GM18505 (cell line): ENCODE measurements around the gene BAZ1B.

Source experiments
- ATAC-seq: cut with Tn5 transposase; IDR thresholded peaks from one replicate; pipeline ENCODE4 v1.9.1; 2021; ENCODE audit not compliant: unreplicated experiment
- POLR2A ChIP-seq: IDR thresholded peaks from 4 replicates; pipeline ENCODE4 v1.6.1; 2011; ENCODE audit warnings: borderline replicate concordance; ENCODE audit not compliant: insufficient read depth, insufficient read length; ENCODE audit errors: extremely low read depth

BAZ1B gene

DNA sequence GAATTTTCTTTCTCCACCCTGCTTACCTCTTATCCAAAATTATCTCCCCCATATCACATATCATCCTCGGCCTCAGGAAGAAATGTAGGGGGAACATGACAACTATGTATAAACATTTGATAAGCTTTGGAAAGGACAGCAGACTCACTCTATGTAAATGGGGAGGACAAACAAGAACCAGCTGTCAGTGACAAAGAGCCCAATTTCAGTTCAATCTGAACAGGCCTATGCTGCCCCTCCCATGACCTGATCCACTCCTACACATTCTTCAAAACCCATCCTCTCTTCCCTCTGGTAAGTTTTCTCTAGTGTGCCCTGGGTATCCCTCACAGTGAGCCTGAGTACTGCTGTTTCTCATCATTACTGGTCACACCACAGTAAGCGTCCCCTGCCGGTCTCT is 67.7 kb downstream of the BAZ1B start:
- no peak for ATAC-seq
- TF ChIP-seq POLR2A: no peak

GRCh38 chr7:73452999-73453635 is 69.0 kb downstream of the BAZ1B start:
- no peak for ATAC-seq
- no peak for TF ChIP-seq POLR2A

DNA sequence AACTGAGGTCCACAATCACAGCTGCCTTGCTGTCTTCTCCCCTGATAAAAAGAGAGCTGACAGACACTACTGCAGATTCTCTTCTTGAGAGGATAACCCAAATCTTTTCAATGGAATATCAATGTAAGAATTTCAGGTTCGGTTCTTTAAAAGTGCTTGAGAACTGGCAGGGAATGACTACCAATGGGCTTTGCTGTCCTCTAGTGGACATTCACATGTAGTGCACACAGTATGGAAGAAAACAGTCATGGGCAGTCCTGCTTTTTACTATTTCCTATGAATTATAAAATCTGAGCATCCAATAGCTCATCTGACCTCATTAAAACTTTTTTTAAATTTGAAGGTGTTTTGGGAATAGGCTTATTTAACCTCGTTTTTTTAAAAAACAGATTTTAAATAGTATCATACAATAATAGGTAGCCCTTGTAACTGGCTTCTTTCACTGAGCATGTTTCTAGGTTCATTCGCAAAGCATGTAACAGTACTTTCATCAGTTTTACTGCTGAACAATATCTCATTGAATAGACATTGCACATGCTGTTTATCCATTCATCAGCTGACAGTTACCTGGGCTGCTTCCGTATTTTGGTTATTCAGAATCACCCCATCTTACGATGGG is 70.2 kb downstream of the BAZ1B start:
- TF ChIP-seq POLR2A: no peak
- no peak for ATAC-seq

GRCh38 chr7:73449422-73449821 is 72.7 kb downstream of the BAZ1B start:
- ATAC-seq: no peak

GRCh38 chr7:73448609-73449008 is 73.5 kb downstream of the BAZ1B start:
- ATAC-seq: no peak
- TF ChIP-seq POLR2A: no peak

More at GRCh38 chr7:73449422-73449821, 72.7 kb downstream of the BAZ1B start:
- no peak for TF ChIP-seq POLR2A

DNA sequence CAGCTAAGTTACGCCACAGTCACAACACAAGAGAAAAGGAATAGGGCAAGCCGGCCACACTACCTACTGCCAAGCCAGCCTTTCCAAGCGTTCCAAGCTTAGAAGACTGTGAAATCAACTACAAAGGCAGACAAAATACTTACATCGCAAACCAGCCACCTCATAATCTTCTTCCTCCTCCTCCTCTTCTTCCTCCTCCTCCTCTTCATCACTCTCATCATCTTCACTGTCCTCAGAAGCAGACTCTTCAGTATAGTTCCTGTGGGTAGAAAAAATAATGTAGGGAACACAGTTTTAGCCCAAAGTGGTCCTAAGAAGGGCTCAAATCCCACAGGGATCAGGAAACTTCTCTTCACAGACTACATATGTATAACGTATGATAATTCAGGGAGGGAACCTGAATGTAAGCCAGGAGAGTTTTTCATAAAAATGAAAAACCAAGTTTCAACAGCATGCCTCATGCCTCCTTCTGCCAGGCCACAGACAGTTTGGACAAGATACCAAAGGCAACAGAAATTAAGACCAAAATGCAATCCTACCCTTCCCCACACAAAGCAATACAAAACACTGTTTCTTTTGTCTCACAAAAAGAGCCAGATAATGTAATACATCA is 74.9 kb downstream of the BAZ1B start:
- ATAC-seq: no peak

GRCh38 chr7:73446682-73447081 is 75.4 kb downstream of the BAZ1B start:
- no peak for ATAC-seq
- TF ChIP-seq POLR2A: no peak

More for the DNA sequence above, 74.9 kb downstream of the BAZ1B start:
- TF ChIP-seq POLR2A: no peak

- ATAC-seq: no peak
- TF ChIP-seq POLR2A: no peak
Measured at GRCh38 chr7:73443548-73444255, 78.4 kb downstream of the BAZ1B start.

GRCh38 chr7:73442903-73443500 is 79.1 kb downstream of the BAZ1B start:
- ATAC-seq: no peak
- TF ChIP-seq POLR2A: no peak

DNA sequence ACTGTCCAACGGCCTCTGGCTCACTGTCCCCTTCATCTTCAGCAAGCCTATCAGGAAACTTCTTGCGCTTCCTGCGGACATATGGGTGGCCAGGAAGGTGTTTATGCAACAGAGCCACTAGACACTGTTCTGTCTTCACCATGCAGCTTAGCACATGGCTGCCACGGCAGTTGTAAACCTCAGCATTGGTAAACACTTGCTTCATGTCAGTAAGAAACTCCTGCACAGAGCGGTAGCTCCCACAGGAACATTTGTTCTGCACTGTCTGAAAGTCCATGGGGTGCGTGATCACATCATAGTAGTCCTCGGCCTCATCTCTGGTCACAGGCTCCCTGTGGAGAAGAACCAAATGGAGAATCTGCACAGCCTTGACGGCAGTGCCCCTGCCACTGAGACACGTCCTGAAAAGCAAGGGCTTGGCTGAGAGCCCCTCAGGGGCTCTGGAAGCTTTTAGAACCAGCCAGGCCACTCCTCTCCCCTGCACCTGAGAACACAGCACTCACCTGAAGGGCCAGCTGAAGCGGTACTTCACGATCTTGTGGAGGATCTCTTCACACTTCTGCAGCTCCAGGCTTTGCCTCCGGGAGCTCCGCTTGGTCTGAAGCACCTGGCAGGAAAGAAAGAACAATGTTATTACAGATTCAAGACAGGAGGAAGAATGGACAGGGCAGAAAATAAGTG is 79.7 kb downstream of the BAZ1B start:
- TF ChIP-seq POLR2A: no peak
- ATAC-seq: no peak

- TF ChIP-seq POLR2A: peak; percentile 28
- no peak for ATAC-seq
Measured at GRCh38 chr7:73439410-73439704, 82.7 kb downstream of the BAZ1B start.

DNA sequence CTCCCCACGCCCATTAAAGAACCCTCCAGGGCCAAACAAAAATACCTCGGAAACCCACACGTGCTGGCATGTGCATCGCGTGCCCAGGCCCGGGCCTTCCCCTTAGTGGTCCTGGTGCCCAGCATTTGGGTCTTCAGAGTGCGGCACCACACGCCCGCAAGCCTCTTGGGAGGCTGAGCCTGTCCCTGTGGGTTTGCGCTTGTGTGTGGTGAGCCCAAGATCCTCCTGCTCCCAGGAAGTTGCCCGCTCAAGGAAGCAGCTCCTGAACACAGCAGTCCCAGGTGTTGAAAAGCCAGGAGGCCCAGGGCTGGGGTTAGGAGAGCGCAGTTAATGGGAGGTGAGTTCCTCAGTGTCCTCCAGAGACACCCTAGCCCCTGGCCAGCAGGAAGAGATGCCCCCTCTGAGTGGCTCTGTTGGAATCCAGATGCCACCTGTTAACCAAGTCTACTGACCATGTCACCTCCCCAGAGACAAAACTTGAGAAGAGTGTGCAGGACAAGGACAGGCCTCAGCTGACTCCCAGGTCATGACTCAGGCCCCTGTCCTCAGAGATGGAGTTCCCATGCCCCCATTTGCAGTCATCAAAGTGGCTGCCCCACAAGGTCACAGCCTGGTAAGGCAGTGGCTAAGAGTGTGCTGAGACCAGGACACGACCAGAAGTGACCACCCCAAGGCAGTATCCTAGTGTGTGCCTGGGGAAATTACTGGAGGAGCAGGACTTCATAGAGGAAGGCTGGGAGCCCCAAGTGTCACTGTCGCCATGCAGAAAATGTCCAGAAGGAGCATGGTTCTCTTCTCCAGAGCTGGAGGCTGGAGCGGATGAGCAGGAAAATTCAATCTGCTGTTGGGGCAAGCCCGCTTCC is 83.3 kb downstream of the BAZ1B start:
- ATAC-seq: no peak
- no peak for TF ChIP-seq POLR2A

DNA sequence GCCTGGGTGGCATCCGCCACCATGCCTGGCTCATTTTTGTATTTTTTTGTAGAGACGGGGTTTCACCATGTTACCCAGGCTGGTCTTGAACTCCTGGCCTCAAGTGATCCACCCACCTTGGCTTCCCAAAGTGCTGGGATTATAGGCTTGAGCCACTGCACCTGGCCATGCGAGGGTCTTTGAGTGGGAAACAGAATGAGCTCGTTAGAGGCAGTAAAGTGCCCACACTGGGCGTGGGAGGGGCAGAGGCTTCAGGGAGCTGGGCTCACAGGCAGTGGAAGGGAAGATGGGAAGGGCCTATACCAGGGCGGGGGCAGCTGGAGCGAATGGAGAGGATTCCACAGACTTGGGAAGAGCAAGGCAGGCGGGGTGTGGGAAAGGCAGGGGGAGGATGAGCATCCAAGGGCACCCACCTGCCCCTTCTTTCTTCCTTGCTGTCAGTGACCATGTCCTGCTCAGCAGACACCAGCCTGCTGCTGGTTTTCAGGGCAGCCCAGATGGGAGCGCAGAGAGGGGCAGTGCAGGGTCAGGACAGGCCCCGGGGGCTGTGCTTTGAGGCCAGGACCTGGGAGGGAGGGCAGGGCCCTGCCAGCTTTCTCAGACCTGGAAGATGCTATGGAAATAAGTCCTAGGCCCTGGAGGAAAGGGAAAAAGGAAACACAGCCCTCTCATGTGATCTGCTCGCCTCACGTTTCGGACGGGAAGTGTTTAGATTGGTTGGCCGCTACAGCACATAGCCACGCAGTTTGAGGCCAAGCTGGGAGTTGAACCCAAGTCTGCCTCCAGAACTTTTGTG is 84.3 kb downstream of the BAZ1B start:
- TF ChIP-seq POLR2A: no peak
- no peak for ATAC-seq
